Chondrocyte (in vitro differentiated cells): ENCODE results near the gene CCL16. TPM values are rescaled to one million over a fixed set of nuclear protein-coding genes. Genes with fewer than 3 reads are reported as not detected.
"Not testable (repeated sequence)": the region's sequence is repeated elsewhere in the genome, so short reads cannot be mapped to it uniquely, and the experiment has no call there.

Experiments
- DNase-seq: peaks from one replicate; pipeline ENCODE4 v3.0.0; 2021; ENCODE audit warnings: mixed read lengths, low spot score
- H3K27ac Mint-ChIP-seq: one replicate; pipeline ENCODE4 v1.8.0; 2021; ENCODE audit warnings: mild to moderate bottlenecking, moderate library complexity, mixed read lengths; ENCODE audit not compliant: unreplicated experiment
- H3K27me3 Mint-ChIP-seq: 2 replicates; pipeline ENCODE4 v1.8.0; 2021; ENCODE audit warnings: low read depth, mixed read lengths
- H3K36me3 Mint-ChIP-seq: 2 replicates; pipeline ENCODE4 v1.8.0; 2021; ENCODE audit warnings: low read depth, mixed read lengths
- H3K4me1 Mint-ChIP-seq: 2 replicates; pipeline ENCODE4 v1.8.0; 2021; ENCODE audit warnings: low read depth, mild to moderate bottlenecking, mixed read lengths
- H3K4me3 Mint-ChIP-seq: one replicate; pipeline ENCODE4 v1.8.0; 2021; ENCODE audit warnings: mild to moderate bottlenecking, moderate library complexity, mixed read lengths; ENCODE audit not compliant: unreplicated experiment
- H3K9me3 Mint-ChIP-seq: 2 replicates; pipeline ENCODE4 v1.8.0; 2021; ENCODE audit warnings: low read depth, mixed read lengths
- CTCF ChIP-seq: fragments of 200-600 bp; sonication (generic); IDR thresholded peaks from 2 replicates; pipeline ENCODE4 v1.5.0; 2021; ENCODE audit warnings: antibody characterized with exemption, mild to moderate bottlenecking, moderate library complexity
- total RNA-seq: library from RNA; stranded (reverse); gene quantifications from 3 replicates; pipeline ENCODE4 v1.2.1, GENCODE V29; 2021

Gene CCL16
- total RNA-seq, 1 donor from 2014 or later: not detected

DNA sequence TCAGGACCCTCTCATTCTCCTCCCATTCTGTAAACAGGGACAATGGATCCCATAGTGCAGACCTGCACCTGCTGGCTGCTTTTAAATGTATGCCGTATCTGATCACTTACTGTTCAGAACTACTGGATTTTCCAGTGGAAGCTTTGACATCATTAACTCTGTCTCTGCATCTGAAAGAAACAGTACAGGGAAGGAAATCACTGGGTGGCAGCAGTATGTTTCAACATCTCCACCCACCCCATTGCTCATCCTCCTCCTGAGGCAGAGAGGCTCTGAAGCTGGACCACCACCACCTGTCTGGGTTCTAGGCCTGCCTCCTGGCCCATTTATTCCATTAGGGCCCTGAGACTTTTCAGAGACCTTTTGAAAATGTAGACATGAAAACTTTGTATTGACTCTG lies 17.5 kb upstream of the CCL16 start:
- H3K4me3 Mint-ChIP-seq: no peak overlapping the region
- H3K27ac Mint-ChIP-seq: no peak overlapping the region
- no peak for DNase-seq
- peaks cover 33% of the 10 kb centered on the region for H3K27me3 Mint-ChIP-seq
- no peak for TF ChIP-seq CTCF
- peaks cover 8% of the 10 kb centered on the region for H3K9me3 Mint-ChIP-seq
- H3K36me3 Mint-ChIP-seq: no peaks in the 10 kb centered on the region
- no peaks in the 10 kb centered on the region for H3K4me1 Mint-ChIP-seq

DNA sequence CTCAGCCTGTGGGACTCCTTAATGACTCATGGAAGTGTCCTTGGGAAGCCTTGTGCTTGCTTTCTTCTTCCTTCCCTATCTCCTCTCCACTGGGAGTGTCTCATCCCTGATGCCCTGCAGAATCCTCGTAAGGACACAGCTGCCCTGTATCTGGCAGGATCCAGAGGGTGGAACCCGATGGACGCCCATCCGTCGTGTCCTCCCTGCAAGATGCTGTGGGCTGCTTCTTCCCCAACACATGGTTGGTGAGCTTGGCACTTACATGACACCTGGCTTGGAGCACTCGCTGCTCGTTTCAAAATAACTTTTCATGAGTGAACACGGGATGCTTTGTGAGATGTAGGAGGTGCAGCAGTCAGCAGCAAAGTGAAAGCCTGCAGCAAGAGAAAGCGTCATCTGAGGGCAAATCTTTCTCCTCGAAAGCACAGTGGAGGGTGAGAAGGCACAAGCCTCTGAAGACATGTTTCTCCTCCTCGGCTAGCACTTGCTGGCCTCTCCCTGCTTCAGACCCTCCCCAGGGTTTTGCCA lies 16.8 kb upstream of the CCL16 start:
- H3K9me3 Mint-ChIP-seq: peaks cover 8% of the 10 kb centered on the region
- H3K27me3 Mint-ChIP-seq: peaks cover 32% of the 10 kb centered on the region

DNA sequence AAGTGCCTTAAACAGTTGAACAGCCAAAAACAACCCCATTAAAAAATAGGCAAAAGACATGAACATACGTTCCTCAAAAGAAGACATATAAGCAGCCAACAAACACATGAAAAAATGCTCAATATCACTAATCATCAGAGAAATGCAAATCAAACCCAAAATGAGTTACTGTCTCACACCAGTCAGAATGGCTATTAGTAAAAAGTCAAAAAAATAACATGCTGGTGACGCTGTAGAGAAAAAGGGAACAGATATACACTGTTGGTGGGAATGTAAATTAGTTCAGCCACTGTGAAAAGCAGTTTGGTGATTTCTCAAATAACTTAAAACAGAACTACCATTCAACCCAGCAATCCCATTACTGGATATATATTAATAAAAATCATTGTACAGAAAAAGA lies 14.0 kb upstream of the CCL16 start:
- not testable (repeated sequence) for H3K4me1 Mint-ChIP-seq, H3K27ac Mint-ChIP-seq, H3K4me3 Mint-ChIP-seq, DNase-seq, H3K36me3 Mint-ChIP-seq, H3K9me3 Mint-ChIP-seq
- H3K27me3 Mint-ChIP-seq: peaks cover 25% of the 10 kb centered on the region

More for the DNA sequence above, 16.8 kb upstream of the CCL16 start:
- no peak for DNase-seq
- TF ChIP-seq CTCF: no peak
- no peak overlapping the region for H3K4me3 Mint-ChIP-seq
- no peaks in the 10 kb centered on the region for H3K4me1 Mint-ChIP-seq
- no peak overlapping the region for H3K27ac Mint-ChIP-seq
- no peaks in the 10 kb centered on the region for H3K36me3 Mint-ChIP-seq

DNA sequence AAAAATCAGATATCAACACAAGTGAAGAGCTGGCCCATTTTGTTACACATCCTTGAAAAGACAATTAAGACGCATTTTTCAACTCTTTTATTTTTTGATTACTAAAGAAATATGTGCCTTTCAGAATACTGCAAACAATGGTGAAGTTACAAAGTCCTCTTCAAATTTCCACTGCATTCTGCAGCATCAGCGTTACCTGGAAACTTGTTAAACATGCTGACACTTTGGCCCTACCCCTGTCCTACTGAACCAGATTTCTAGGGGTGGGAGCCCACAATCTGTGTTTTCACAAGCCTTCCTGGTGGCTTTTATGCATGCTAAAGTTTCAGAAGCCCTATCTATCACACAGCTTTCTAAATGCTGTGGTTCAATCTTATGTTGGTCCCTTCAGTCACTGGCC lies 9.8 kb upstream of the CCL16 start:
- no peak for TF ChIP-seq CTCF
- no peaks in the 10 kb centered on the region for H3K36me3 Mint-ChIP-seq
- no peaks in the 10 kb centered on the region for H3K4me1 Mint-ChIP-seq
- H3K9me3 Mint-ChIP-seq: peaks cover 16% of the 10 kb centered on the region
- no peak for DNase-seq
- no peak overlapping the region for H3K27ac Mint-ChIP-seq
- no peak overlapping the region for H3K4me3 Mint-ChIP-seq
- peaks cover 15% of the 10 kb centered on the region for H3K27me3 Mint-ChIP-seq

GRCh38 chr17:35988164-35988563 lies 6.9 kb upstream of the CCL16 start:
- Mint-ChIP-seq H3K27me3 (peaks cover 10% of the 10 kb centered on the region), H3K36me3 (no peaks in the 10 kb centered on the region), H3K9me3 (peaks cover 8% of the 10 kb centered on the region), H3K4me1 (no peaks in the 10 kb centered on the region), H3K27ac (no peak overlapping the region), H3K4me3 (no peak overlapping the region)
- DNase-seq: no peak
- no peak for TF ChIP-seq CTCF

DNA sequence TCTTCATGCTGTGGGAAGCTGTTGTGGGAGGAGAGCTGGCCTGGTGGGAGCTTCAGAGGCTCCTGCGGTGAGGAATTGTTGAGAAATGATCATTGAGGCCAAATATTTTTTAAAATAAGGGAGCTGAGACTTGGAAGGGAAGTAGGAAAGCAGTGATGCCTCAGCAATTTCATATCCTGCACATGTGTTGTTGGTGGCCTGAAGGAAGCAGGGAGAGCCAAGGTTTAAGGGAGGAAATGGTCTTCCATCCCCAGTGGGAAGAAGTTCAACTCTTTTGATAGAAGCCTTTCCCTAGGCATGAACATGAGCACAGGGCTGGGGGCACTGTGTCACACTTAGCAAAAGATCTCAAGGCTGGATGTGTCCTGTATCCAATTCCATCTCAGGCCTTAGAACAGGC lies 5.3 kb upstream of the CCL16 start, which contains the start of gene CCL14:
Gene CCL14 (minus strand): TSS at position 87 of the 400 bp plus-strand sequence. CDS start 80 bp downstream, at position 7.
- peaks cover 14% of the 10 kb centered on the region for H3K27me3 Mint-ChIP-seq
- no peak within 1 kb of the TSS for H3K27ac Mint-ChIP-seq
- no peaks in the 10 kb centered on the region for H3K4me1 Mint-ChIP-seq
- no peak for TF ChIP-seq CTCF
- peaks cover 8% of the 10 kb centered on the region for H3K9me3 Mint-ChIP-seq
- H3K36me3 Mint-ChIP-seq: no peaks in the 10 kb centered on the region
- no peak within 1 kb of the TSS for H3K4me3 Mint-ChIP-seq
- DNase-seq: no peak
